Tibial nerve (tissue), 4 donors: ENCODE data around the gene CCL11. TPM values are rescaled to one million over a fixed set of nuclear protein-coding genes. Genes with fewer than 3 reads are reported as not detected.

Experiments
- DNase-seq, 2 donors: peaks; one replicate each; pipeline ENCODE4 v3.0.0-alpha.2; 2019; ENCODE audit warnings: low spot score in 2 of 2
- H3K27ac ChIP-seq, 4 donors: fragments of 200-600 bp; sonication (generic) in 3 of 4; one replicate each; pipeline ENCODE4 v1.5.1; 2017 to 2019; ENCODE audit warnings: mild to moderate bottlenecking in 1 of 4
- H3K27me3 ChIP-seq, 2 donors: fragments of 200-600 bp; sonication (generic) in 1 of 2; one replicate each; pipeline versions ENCODE4 v1.5.1 to v1.6.0; 2017 to 2019
- H3K36me3 ChIP-seq, 3 donors: fragments of 200-600 bp; sonication (generic); one replicate each; pipeline ENCODE4 v1.5.1; 2018 to 2019
- H3K4me1 ChIP-seq, 4 donors: fragments of 200-600 bp; sonication (generic) in 3 of 4; one replicate each; pipeline ENCODE4 v1.5.1; 2017 to 2019
- H3K4me3 ChIP-seq, 4 donors: fragments of 200-600 bp; sonication (generic) in 3 of 4; one replicate each; pipeline ENCODE4 v1.5.1; 2017 to 2019; ENCODE audit warnings: mild to moderate bottlenecking in 1 of 4, moderate library complexity in 1 of 4
- H3K9me3 ChIP-seq, 4 donors: fragments of 200-600 bp; sonication (generic) in 3 of 4; one replicate each; pipeline ENCODE4 v1.5.1; 2017 to 2019
- CTCF ChIP-seq, 5 experiments: fragments of 200-600 bp in 3 of 5; fragments of 450-650 bp in 2 of 5; sonication (generic) in 3 of 5; IDR thresholded peaks; one replicate each; pipeline ENCODE4 v1.5.1; 2016 to 2019; ENCODE audit warnings: antibody characterized with exemption in 5 of 5, mild to moderate bottlenecking in 3 of 5, moderate library complexity in 2 of 5
- EP300 ChIP-seq, 2 donors: sonication (generic); formaldehyde crosslinking; IDR thresholded peaks; one replicate each; pipeline ENCODE4 v1.6.1; 2017; ENCODE audit warnings: antibody characterized with exemption in 2 of 2, mild to moderate bottlenecking in 1 of 2
- POLR2A ChIP-seq, 2 donors: fragments of 450-650 bp; IDR thresholded peaks; one replicate each; pipeline ENCODE4 v1.6.1; 2017; ENCODE audit warnings: antibody characterized with exemption in 2 of 2, mild to moderate bottlenecking in 2 of 2, moderate library complexity in 2 of 2
- WGBS, 2 donors: methylation state at CpG; one replicate each; pipeline ENCODE4 v1.1.5; 2018; 5-methylcytosine and 5-hydroxymethylcytosine counted together
- total RNA-seq, 4 donors: library from RNA; depleted of rRNA; stranded (reverse); fragments of >200 nt; gene quantifications; one replicate each; pipeline ENCODE4 v1.1.0, GENCODE V29; 2016

CCL11 gene
- total RNA-seq, 4 donors from 2014 or later: 3.9 TPM; not detected in 3

GRCh38 chr17:34252095-34252443 lies 33.5 kb upstream of the CCL11 start:
- WGBS, 2 donors: 4 to 13% methylated on average over 5 of the region's 5 CpGs
- Histone ChIP-seq H3K4me3 (no peak overlapping the region), H3K27ac (peak overlapping the region; percentile 52 to 91 (median 80)), H3K9me3 (no peaks in the 10 kb centered on the region), H3K36me3 (no peaks in the 10 kb centered on the region), H3K27me3 (no peaks in the 10 kb centered on the region), H3K4me1 (peaks cover 10 to 99% (median 86%) of the 10 kb centered on the region in 4 donors)
- no peak for DNase-seq
- TF ChIP-seq EP300 (IDR thresholded peaks at IDR 0.05): no peak
- TF ChIP-seq CTCF (IDR thresholded peaks at IDR 0.05): no peak
- TF ChIP-seq POLR2A (IDR thresholded peaks at IDR 0.05): no peak

- Histone ChIP-seq H3K27ac (peak overlapping the region; percentile 52 to 91 (median 80)), H3K9me3 (no peaks in the 10 kb centered on the region), H3K4me3 (no peak overlapping the region), H3K4me1 (peaks cover 10 to 97% (median 86%) of the 10 kb centered on the region in 4 donors), H3K36me3 (no peaks in the 10 kb centered on the region), H3K27me3 (no peaks in the 10 kb centered on the region)
- WGBS, 2 donors: 2 to 3% methylated on average over 6 of the region's 6 CpGs
- peak; percentile 95 to 97 for DNase-seq
- TF ChIP-seq POLR2A (IDR thresholded peaks at IDR 0.05): no peak
- TF ChIP-seq CTCF (IDR thresholded peaks at IDR 0.05): no peak
- peak; percentile 86 to 91 for TF ChIP-seq EP300 (IDR thresholded peaks at IDR 0.05)
Observed at GRCh38 chr17:34252444-34253138, 33.0 kb upstream of the CCL11 start.

- Histone ChIP-seq H3K4me3 (no peak overlapping the region), H3K4me1 (peaks cover 10 to 91% (median 81%) of the 10 kb centered on the region in 4 donors), H3K36me3 (no peaks in the 10 kb centered on the region), H3K27me3 (no peaks in the 10 kb centered on the region), H3K27ac (peak overlapping the region; percentile 45 to 91 (median 80)), H3K9me3 (no peaks in the 10 kb centered on the region)
- TF ChIP-seq CTCF (IDR thresholded peaks at IDR 0.05): no peak
- no peak for TF ChIP-seq EP300 (IDR thresholded peaks at IDR 0.05)
- 77 to 80% methylated on average over 3 of the region's 3 CpGs for WGBS, 2 donors
- no peak for DNase-seq
Observed at GRCh38 chr17:34253139-34253525, 32.4 kb upstream of the CCL11 start.

- WGBS, 2 donors: 31 to 35% methylated on average over 3 of the region's 3 CpGs
- TF ChIP-seq POLR2A (IDR thresholded peaks at IDR 0.05) (no peak), EP300 (IDR thresholded peaks at IDR 0.05) (peak in 1 of 2 donors; percentile 80), CTCF (IDR thresholded peaks at IDR 0.05) (no peak)
- peaks cover 10 to 91% (median 71%) of the 10 kb centered on the region in 4 donors for H3K4me1 ChIP-seq
- H3K27ac ChIP-seq: peak overlapping the region; percentile 45 to 91 (median 80)
- no peak overlapping the region for H3K4me3 ChIP-seq
- no peak for DNase-seq
- no peaks in the 10 kb centered on the region for H3K27me3 ChIP-seq
- H3K36me3 ChIP-seq: no peaks in the 10 kb centered on the region
- H3K9me3 ChIP-seq: no peaks in the 10 kb centered on the region
Observed at GRCh38 chr17:34254146-34254545, 31.4 kb upstream of the CCL11 start.

- TF ChIP-seq POLR2A (IDR thresholded peaks at IDR 0.05) (peak in 1 of 2 donors; percentile 67), CTCF (IDR thresholded peaks at IDR 0.05) (no peak), EP300 (IDR thresholded peaks at IDR 0.05) (peak in 1 of 2 donors; percentile 74)
- Histone ChIP-seq H3K4me3 (peak within 1 kb of the TSS; percentile 14 to 51 (median 38)), H3K27ac (peak within 1 kb of the TSS; percentile 45 to 91 (median 80)), H3K36me3 (no peaks in the 10 kb centered on the region), H3K9me3 (no peaks in the 10 kb centered on the region), H3K27me3 (no peaks in the 10 kb centered on the region), H3K4me1 (peaks cover 10 to 88% (median 65%) of the 10 kb centered on the region in 4 donors)
- WGBS, 2 donors: 4 to 5% methylated on average over 11 of the region's 11 CpGs
- peak; percentile 65 to 81 for DNase-seq
Observed at GRCh38 chr17:34254651-34255380, 30.7 kb upstream of the CCL11 start, which contains the start of gene CCL2. Gene CCL2 (plus strand): TSS chr17:34255285. CDS start chr17:34255350, 65 bp downstream.
